AG09309 (cell line): ENCODE measurements around the gene EIF2B2.

Experiments used
- DNase-seq: peaks from one replicate; pipeline ENCODE4 v3.0.0-alpha.2; 2010; ENCODE audit warnings: low read depth
- H3K4me3 ChIP-seq: 2 replicates; pipeline ENCODE4 v1.5.1; 2011; ENCODE audit warnings: mild to moderate bottlenecking, low read depth, low read length, moderate library complexity; ENCODE audit not compliant: control insufficient read depth
- CTCF ChIP-seq: IDR thresholded peaks from 2 replicates; pipeline ENCODE4 v1.5.1; 2011; ENCODE audit warnings: mild to moderate bottlenecking, low read depth, low read length, inconsistent platforms; ENCODE audit not compliant: insufficient read depth, control insufficient read depth; ENCODE audit errors: missing control alignments

The EIF2B2 gene

GRCh38 chr14:75009176-75009575 lies 6.5 kb downstream of the EIF2B2 start:
- no peak overlapping the region for H3K4me3 ChIP-seq
- no peak for DNase-seq
- TF ChIP-seq CTCF, result no peak

GRCh38 chr14:75010472-75011093 lies 7.9 kb downstream of the EIF2B2 start:
- no peak for DNase-seq
- no peak for TF ChIP-seq CTCF
- H3K4me3 ChIP-seq, result no peak overlapping the region

- peak; percentile 21 for DNase-seq
- H3K4me3 ChIP-seq, result no peak overlapping the region
- no peak for TF ChIP-seq CTCF
Measured at GRCh38 chr14:75011356-75011994, 8.8 kb downstream of the EIF2B2 start.

- no peak for DNase-seq
- no peak for TF ChIP-seq CTCF
- H3K4me3 ChIP-seq, result no peak overlapping the region
Measured at GRCh38 chr14:75013290-75013689, 10.6 kb downstream of the EIF2B2 start.

GRCh38 chr14:75015496-75015895 lies 12.8 kb downstream of the EIF2B2 start:
- no peak for TF ChIP-seq CTCF
- no peak overlapping the region for H3K4me3 ChIP-seq
- DNase-seq, result no peak

- TF ChIP-seq CTCF, result no peak
- DNase-seq, result no peak
- no peak overlapping the region for H3K4me3 ChIP-seq
Measured at GRCh38 chr14:75016815-75017214, 14.1 kb downstream of the EIF2B2 start.
